Endothelial cell (in vitro differentiated cells): ENCODE results near the gene CHRD. TPM values are rescaled to one million over a fixed set of nuclear protein-coding genes. Genes with fewer than 3 reads are reported as not detected.
A peak's percentile ranks its signal among the peaks of the same experiment; 100 is the strongest.

Experiments
- DNase-seq: peaks from one replicate; pipeline ENCODE4 v3.0.0; 2021; ENCODE audit warnings: low spot score
- H3K27ac Mint-ChIP-seq: one replicate; pipeline ENCODE4 v1.8.0; 2021; ENCODE audit warnings: mixed read lengths, inconsistent platforms; ENCODE audit not compliant: unreplicated experiment
- H3K27me3 Mint-ChIP-seq: one replicate; pipeline ENCODE4 v1.8.0; 2021; ENCODE audit warnings: mild to moderate bottlenecking, moderate library complexity, mixed read lengths, inconsistent platforms; ENCODE audit not compliant: unreplicated experiment
- H3K36me3 Mint-ChIP-seq: one replicate; pipeline ENCODE4 v1.8.0; 2021; ENCODE audit warnings: mild to moderate bottlenecking, low read depth, mixed read lengths, inconsistent platforms; ENCODE audit not compliant: unreplicated experiment
- H3K4me1 Mint-ChIP-seq: one replicate; pipeline ENCODE4 v1.8.0; 2021; ENCODE audit warnings: mild to moderate bottlenecking, mixed read lengths, inconsistent platforms; ENCODE audit not compliant: unreplicated experiment
- H3K4me3 Mint-ChIP-seq: one replicate; pipeline ENCODE4 v1.8.0; 2021; ENCODE audit warnings: mild to moderate bottlenecking, mixed read lengths, inconsistent platforms; ENCODE audit not compliant: unreplicated experiment
- H3K9me3 Mint-ChIP-seq: one replicate; pipeline ENCODE4 v1.8.0; 2021; ENCODE audit warnings: mixed read lengths, inconsistent platforms; ENCODE audit not compliant: unreplicated experiment
- CTCF ChIP-seq: fragments of 200-600 bp; sonication (generic); IDR thresholded peaks from one replicate; pipeline ENCODE4 v1.5.0; 2021; ENCODE audit warnings: antibody characterized with exemption; ENCODE audit not compliant: unreplicated experiment
- total RNA-seq: library from RNA; stranded (reverse); fragmentation: NEBNext Ultra II Directional; extraction: Animal tissue kit (Norgen Biotek cat#: 25700); gene quantifications from one replicate; pipeline ENCODE4 v1.2.1, GENCODE V29; 2021; ENCODE audit not compliant: unreplicated experiment

The CHRD gene
- total RNA-seq, 1 donor from 2014 or later: 2.4 TPM

- peaks cover 37% of the 10 kb centered on the region for H3K27me3 Mint-ChIP-seq
- H3K36me3 Mint-ChIP-seq: peaks cover 52% of the 10 kb centered on the region
- DNase-seq: no peak
- peaks cover 69% of the 10 kb centered on the region for H3K4me1 Mint-ChIP-seq
- H3K9me3 Mint-ChIP-seq: no peaks in the 10 kb centered on the region
- H3K4me3 Mint-ChIP-seq: peak overlapping the region; percentile 63
- peak overlapping the region; percentile 96 for H3K27ac Mint-ChIP-seq
- TF ChIP-seq CTCF: no peak
Observed at GRCh38 chr3:184334470-184335158, 45.2 kb upstream of the CHRD start.

- H3K4me1 Mint-ChIP-seq: peaks cover 67% of the 10 kb centered on the region
- H3K36me3 Mint-ChIP-seq: peaks cover 48% of the 10 kb centered on the region
- peak overlapping the region; percentile 91 for H3K27ac Mint-ChIP-seq
- peak overlapping the region; percentile 81 for H3K4me3 Mint-ChIP-seq
- no peak for TF ChIP-seq CTCF
- peaks cover 37% of the 10 kb centered on the region for H3K27me3 Mint-ChIP-seq
- H3K9me3 Mint-ChIP-seq: no peaks in the 10 kb centered on the region
- no peak for DNase-seq
Observed at GRCh38 chr3:184335291-184335660, 44.6 kb upstream of the CHRD start.

- peak overlapping the region; percentile 94 for H3K4me3 Mint-ChIP-seq
- H3K27me3 Mint-ChIP-seq: peaks cover 38% of the 10 kb centered on the region
- H3K9me3 Mint-ChIP-seq: no peaks in the 10 kb centered on the region
- peak; percentile 88 for DNase-seq
- peaks cover 49% of the 10 kb centered on the region for H3K36me3 Mint-ChIP-seq
- peak overlapping the region; percentile 94 for H3K27ac Mint-ChIP-seq
- peaks cover 71% of the 10 kb centered on the region for H3K4me1 Mint-ChIP-seq
- TF ChIP-seq CTCF: no peak
Observed at GRCh38 chr3:184335661-184336546, 44.0 kb upstream of the CHRD start.

GRCh38 chr3:184336547-184337398, 43.1 kb upstream of the CHRD start:
- H3K4me1 Mint-ChIP-seq: peaks cover 71% of the 10 kb centered on the region
- no peak for TF ChIP-seq CTCF
- H3K9me3 Mint-ChIP-seq: no peaks in the 10 kb centered on the region
- peak overlapping the region; percentile 94 for H3K4me3 Mint-ChIP-seq
- DNase-seq: no peak
- H3K27ac Mint-ChIP-seq: peak overlapping the region; percentile 94
- peaks cover 42% of the 10 kb centered on the region for H3K27me3 Mint-ChIP-seq
- H3K36me3 Mint-ChIP-seq: peaks cover 44% of the 10 kb centered on the region
